Effector CD8-positive, alpha-beta T cell (primary cell): Measurements from ENCODE around the gene GSE1.

ENCODE experiments used
- DNase-seq: peaks from one replicate; lab custom pipeline; 2025; lab: John Stamatoyannopoulos, UW

GSE1 gene

GRCh38 chr16:85605051-85605911, 7.8 kb upstream of the GSE1 start:
- no peak for DNase-seq

- DNase-seq = no peak
These were observed 6.9 kb upstream of the GSE1 start for GRCh38 chr16:85605912-85606841.

DNA sequence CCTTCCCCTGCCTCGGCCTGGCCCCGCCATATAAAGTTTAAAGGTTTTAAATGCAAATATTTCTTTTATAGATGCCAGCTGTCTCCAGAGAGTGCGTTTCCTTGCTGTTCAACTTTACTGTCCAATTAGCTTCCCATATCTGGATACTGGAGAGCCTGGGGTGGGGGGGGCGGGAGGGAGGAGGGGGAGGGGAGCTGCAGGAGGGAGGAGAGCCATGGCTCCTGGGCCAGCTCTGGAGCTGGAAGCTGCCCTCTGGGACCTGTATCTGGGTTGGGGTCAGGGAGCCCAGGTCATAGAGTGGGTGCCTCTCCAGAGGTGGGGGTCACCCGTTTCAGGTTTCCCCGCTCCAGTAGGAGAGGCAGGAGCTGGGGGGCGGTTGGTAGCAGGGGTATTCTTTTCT, 6.2 kb upstream of the GSE1 start:
- no peak for DNase-seq

- no peak for DNase-seq
These were observed 5.8 kb upstream of the GSE1 start for GRCh38 chr16:85607321-85607765.

GRCh38 chr16:85607796-85608514, 5.2 kb upstream of the GSE1 start:
- DNase-seq = no peak

DNA sequence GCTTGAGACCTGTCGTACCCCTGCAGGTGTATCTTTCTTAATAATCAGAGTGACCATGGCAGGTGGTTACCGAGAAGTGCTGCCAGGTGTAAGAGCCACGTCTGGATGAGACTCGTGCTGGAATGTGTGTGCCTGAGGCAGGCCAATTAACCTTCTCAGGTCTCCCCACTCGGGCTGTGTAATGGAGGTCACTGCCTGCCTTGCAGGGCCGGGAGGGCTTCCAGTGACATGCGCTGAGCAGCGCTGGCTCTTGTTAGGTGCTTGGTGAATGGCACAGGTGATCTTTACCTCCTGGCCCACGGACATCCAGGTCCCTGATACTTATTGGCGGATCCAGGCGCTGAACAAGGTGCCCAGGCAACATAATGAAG, 4.6 kb upstream of the GSE1 start:
- DNase-seq = no peak

DNA sequence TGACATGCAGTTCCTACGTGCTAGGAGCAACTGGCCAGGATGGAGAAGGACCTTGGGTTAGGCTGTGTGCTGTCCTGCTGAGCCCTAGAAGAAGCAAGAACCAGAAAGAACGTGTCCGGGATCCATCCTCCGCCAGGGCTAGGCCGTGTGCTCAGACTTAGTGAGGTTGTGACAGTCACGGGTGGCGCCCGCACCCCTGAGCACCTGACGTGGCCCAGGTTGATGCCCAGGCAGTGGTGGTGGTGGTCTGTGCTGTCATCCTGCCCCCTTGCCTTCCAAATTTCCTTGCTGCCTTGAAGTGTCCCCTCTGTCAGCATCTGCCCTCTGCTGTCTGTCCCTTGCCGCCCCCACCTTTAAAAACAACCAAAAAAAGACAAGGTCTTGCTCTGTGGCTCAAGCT, 4.2 kb upstream of the GSE1 start:
- DNase-seq = no peak

GRCh38 chr16:85609539-85609938, 3.6 kb upstream of the GSE1 start:
- no peak for DNase-seq

GRCh38 chr16:85610059-85610445, 3.1 kb upstream of the GSE1 start:
- DNase-seq = no peak

GRCh38 chr16:85610446-85611193, 2.5 kb upstream of the GSE1 start:
- DNase-seq = peak; percentile 86

GRCh38 chr16:85611194-85611443, 2.0 kb upstream of the GSE1 start:
- no peak for DNase-seq

DNA sequence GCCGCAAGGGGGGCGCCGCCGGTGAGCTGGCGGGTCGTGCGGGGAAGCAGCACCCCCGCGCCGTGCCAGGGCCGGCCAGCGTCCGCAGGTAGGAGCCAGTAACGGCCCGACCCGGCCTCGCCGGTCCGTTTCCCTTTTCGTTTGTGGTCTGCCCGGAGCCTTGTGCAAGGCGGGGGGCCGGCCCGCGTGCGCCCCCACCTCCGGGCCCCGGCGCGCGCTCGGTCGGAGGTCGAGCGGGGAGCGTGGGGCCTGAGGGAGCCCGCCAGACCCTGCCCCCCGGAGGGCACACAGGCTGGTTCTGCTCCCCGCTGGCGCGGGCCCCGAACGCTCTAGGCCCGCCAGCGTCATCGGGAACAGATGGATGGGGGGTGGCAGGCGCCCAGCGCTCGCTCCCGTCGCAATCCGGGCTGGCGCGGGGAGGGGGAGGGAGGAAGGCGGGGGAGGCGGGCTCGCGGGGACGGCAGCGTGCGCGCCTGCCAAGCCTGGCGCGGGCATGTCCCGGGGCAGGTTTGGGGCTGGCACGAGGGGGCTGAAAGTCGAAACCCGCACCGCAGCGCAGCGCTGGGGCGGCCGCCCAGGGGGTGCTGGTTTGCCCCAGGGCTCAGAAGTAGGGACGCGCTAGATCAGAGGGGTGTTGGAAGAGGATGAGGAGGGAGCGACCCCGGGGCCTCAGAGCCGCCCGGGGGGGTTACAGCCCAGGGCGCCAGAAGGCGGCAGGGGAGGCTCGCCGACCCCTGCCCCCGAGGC, 1.5 kb upstream of the GSE1 start:
- peak; percentile 28 for DNase-seq

GRCh38 chr16:85612191-85612800, 826 bp upstream of the GSE1 start:
- peak; percentile 26 for DNase-seq

DNA sequence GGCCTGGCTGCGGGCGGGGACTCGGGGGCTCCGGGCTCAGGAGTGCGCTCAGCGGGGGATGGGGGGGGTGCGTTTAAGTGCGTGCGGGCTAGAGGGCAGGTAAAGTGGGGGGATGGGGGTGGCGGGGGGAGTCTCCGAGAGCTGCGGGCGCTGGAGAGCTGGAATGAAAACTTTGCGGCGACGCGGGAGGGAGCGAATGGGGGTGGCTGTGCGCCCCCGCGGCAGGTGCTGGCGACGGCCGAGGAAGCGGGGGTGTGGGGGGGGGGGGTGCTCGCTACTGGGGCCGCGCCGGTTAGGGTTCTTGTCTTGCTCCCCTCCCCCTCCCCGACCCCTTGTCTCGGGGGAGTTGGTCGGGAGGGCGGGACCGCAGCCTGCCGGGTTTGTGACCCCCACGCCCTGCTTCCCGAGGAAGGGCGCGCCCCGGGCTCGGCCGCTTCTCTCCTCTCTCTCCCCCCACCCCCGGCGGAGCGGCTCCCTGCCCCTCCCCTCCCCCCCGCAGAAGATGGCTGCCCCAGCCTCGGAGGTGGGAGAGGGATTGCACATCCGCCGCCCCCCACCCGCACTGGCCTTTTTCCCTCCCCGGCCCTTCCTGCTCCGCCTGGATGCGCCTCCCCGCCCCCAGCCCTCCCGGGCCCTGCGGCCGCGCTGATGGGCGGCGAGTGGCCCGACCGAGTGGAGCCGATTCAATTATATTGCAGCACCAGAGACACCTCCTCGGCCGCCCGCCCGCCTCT, 649 bp downstream of the GSE1 start:
- no peak for DNase-seq

GRCh38 chr16:85614338-85615013, 1.4 kb downstream of the GSE1 start:
- DNase-seq = no peak

DNA sequence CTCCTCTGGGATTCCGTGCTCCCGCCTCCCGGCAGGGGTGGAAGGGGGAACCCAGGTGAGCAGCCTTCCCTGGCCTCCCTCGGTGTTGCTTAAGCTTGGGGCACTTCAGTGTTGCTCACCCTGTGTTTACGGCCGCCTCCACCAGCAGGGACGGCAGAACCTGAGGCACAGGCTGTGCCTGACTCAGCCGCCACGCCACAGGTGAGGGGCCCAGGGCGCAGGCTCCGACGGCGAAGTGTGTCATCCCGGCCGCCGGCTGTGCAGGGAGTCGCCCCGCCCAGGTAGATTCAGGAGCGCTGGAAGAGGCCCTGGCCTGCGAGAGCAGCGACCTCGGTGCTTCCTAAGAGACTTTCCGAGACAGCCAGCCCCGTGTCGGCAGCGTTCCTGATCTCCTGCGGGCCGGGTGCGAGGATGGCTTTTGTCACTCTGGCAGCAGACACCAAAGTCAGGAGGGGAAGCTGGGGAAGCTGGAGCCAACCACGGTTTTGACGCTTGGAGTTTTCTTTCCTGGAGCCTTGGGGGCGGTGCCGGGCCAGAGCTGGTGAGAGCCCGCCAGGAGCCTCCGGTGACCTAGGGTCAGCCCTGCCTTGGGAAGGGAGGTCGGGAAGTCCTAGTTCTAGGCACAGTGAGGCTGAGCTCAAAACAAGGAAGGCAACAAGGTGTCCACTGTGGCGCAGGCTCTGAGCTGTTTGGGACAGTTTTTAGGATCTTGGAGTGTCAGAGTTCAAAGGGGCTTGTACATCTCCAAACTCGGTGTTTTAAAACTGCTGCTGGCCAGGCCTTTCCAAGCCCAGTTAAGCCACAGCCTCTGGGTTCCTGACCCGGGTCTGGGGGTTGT, 2.1 kb downstream of the GSE1 start:
- DNase-seq = peak; percentile 25

DNA sequence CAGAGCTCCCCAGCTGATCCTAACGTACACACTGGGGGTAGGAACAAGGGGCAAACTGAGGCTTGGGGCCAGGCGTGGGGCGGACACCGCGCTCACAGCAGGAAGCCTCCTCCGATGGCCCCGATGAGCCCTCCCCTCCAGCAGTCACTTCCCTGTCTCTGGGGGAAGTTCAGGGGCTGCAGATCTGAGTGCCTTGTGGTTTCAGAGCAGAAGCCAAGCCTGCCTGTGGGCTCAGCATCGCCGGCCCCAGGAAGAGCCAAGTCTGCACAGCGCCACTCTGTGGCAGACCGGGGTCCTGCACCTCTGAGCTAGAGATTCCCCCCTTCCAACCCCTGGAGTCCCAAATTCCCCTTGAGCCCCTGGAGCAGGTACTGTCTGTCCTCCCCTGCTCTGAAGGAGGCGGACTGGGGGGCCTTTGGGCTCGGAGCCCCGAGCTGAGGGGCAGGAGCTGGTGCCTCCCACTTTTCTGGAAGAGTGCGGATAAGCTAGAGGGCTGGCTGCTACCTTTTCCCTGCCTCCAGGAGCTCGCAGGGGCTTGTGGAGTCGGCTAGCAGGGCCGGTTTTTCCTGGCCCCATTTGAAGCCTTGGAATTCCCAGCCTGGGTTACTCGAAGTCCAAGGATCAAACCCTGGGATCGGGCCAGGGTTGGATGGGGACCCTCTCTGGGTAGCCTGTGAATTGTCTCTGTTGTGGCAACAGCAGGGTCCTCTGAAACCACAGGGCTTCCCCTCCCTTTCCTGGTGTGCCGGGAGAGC, 2.9 kb downstream of the GSE1 start:
- DNase-seq = peak; percentile 74
